Activated effector memory CD4-positive, alpha-beta T cell treated with Interleukin-2 at 50 U/mL for 16 hours (primary cell): Measurements from ENCODE around the gene CZIB.
A peak's percentile ranks its signal among the peaks of the same experiment; 100 is the strongest.
"Not testable (repeated sequence)": the region's sequence is repeated elsewhere in the genome, so short reads cannot be mapped to it uniquely, and the experiment has no call there.

Source experiments
- DNase-seq: peaks from one replicate; pipeline ENCODE4 v3.0.0-alpha.2; 2020

The CZIB gene

DNA sequence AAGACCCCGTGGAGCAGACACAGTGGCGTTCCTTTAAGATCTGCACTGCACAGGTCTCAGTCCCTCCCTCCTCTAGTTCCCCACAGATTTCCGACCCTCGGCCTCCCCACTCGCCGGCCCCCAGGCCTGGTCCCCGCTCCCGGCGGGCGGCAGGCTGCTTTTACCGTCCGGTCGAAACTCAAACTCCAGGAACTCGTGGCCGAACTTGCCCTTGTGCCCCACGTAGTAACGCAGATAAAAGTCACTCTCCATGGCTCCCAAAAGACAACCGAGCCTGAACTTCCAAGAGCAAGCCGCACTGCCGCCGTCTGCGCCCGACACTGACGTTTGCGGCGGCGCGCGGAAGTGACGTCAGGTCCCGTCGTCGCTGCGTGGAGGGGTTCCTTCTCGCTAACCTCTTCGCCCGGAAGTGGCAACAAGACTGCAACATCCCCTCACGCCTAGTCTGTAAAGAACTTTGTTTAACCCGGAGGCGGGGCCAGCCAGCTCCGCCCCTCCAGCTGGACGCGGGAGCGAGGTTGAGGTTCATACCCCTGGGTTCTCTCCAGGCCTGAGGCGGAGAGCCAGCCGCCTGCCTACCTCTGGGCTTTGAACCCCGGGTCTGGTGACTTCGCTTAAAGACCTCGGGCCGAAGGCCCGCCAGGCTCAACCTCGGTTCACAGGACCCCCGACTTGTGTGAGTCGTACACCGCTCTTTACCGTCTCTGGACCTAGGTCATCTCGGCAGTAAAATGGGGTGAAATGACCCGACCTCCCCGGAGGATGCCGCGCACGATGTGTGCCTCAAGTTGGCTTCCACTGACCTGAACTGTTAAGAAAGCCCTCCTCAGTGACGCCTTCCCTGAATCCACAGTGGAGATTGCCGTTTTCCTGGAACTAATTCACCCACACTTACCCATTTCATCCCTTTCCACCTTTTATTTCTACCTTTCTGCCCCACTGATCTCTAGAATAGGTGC lies 18.0 kb upstream of the CZIB start, which contains the start of gene MAGOH:
TSS of gene MAGOH (minus strand) at position 322 of the 959 bp plus-strand sequence. CDS start at position 252, 70 bp downstream.
- DNase-seq, result peak; percentile 89

DNA sequence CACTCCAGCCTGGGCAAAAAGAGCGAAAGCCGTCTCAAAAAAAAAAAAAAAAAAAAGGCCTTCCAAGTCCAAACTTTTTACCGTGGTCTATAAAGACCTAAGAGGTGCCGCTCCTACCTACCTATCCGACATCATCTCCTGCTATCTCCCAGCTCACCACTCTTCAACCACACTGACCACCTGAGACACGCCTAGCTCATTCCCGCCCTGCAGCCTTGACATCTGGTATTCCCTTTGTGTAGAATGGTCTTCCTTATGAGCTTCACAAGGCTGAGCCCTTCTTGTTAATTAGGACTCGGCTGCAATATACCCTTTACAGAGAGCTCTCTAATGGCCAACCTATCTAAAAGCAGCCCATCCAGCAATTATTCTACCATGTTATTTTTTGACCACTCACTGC lies 17.2 kb upstream of the CZIB start:
- DNase-seq, result no peak

DNA sequence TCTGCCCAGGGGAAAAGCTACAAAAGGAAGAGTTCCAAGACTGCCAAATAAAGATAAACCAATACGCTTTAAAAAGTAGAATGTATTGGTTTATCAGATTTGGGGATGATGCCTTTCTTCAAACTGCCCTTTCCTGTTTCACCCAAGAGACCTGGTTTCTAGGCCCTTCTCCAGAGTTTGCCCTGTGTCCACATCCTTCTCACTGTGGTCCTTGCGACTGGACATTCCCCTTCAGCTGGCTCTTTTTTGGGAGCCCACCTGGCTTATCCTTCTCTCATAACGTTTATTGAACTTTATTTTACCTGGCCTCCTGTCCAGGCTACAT lies 490 bp upstream of the CZIB start:
- DNase-seq, result no peak

DNA sequence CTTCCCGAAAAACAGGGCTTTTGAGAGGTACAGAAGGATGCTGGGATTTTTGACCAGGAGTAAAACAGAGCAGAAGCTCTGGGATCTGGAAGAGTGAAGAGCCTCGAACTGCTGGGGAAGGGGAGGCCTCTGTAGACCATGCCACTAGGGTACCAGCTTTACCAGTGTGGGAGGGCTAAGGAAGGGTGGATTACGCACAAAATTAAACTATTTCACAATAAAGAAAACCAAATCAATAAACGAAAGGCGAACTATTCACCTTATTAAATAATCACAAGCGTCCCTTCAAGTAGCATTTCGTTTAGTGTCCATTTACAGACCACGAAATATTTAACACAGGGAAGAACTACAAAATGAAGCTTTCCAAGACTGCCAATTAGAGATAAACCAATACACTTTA lies 723 bp downstream of the CZIB start:
- DNase-seq, result no peak

DNA sequence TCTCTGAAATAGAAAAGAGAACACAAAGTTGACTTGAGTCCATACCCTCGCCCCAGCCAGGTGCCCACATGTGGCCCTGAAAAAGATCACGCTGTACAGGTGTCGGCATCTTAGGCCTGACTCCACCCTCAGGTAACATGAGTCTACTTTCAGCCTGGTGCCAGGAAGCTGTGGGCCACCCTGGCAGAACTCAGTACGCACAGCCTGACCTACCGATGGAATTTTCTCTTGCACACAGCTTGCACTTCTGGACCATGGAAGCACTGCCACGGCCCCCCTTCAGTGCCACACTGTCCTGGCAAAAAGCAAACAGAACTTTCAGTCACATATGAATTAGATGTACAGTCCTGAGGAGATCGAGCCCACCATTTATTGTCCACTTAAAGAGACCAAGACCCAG lies 2.2 kb downstream of the CZIB start:
- DNase-seq, result no peak

DNA sequence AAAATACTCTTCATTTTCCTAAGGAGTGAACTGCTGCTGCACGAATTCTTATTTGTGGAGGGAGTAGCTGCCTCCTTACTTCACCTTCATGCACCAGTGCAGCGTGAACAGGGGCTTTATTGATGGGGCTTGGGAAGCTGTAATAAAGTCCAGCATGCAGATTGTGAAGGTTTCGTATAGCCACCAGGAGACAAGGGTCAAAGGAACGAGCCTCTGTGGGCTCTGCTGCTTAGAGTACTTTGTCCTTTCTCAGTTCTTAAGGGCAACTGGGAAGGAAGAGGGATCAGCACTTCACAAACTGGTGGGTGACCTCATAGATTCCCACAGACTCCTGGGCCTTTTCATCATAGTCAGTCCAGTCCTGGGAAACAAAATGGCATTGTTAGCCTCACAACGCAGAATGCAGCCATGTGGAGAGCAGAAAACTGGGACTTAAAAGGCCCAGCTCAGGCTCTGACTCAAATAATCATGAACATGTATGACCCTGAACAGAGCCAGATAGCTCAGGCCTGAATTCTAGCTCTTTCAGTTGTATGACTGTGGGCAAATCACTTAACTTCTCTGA lies 6.0 kb downstream of the CZIB start:
- DNase-seq, result no peak

DNA sequence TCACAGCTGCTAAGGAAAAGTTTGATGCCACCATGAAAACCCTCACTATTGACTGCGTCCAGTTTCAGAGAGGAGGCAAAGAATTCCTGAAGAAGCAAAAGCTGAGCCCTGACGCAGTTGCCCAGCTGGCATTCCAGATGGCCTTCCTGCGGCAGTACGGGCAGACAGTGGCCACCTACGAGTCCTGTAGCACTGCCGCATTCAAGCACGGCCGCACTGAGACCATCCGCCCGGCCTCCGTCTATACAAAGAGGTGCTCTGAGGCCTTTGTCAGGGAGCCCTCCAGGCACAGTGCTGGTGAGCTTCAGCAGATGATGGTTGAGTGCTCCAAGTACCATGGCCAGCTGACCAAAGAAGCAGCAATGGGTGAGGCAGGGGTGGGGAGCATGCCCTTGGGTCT lies 9.5 kb downstream of the CZIB start:
- no peak for DNase-seq

DNA sequence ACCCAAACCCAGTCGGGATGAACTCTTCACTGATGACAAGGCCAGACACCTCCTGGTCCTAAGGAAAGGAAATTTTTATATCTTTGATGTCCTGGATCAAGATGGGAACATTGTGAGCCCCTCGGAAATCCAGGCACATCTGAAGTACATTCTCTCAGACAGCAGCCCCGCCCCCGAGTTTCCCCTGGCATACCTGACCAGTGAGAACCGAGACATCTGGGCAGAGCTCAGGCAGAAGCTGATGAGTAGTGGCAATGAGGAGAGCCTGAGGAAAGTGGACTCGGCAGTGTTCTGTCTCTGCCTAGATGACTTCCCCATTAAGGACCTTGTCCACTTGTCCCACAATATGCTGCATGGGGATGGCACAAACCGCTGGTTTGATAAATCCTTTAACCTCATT lies 10.1 kb downstream of the CZIB start:
- no peak for DNase-seq

DNA sequence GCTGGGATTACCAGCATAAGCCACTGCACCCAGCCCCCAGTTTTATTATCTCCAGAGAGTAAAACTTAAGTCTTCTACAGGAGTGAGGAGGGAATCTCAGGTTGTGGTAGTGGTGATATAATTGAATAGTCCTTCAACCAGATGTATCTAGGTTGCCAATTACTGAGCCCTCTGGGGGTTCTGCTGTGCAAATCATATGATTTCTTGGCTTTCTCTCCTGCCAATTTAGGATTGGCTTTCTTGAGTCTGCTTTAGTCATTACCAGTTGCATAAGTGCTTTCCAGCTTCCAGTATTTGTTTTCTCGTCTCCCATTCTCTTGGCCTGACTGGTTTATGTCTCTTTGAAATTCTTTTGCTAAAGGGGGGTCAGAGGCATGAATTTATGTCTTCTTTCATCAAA lies 12.7 kb downstream of the CZIB start:
- DNase-seq, result no peak

DNA sequence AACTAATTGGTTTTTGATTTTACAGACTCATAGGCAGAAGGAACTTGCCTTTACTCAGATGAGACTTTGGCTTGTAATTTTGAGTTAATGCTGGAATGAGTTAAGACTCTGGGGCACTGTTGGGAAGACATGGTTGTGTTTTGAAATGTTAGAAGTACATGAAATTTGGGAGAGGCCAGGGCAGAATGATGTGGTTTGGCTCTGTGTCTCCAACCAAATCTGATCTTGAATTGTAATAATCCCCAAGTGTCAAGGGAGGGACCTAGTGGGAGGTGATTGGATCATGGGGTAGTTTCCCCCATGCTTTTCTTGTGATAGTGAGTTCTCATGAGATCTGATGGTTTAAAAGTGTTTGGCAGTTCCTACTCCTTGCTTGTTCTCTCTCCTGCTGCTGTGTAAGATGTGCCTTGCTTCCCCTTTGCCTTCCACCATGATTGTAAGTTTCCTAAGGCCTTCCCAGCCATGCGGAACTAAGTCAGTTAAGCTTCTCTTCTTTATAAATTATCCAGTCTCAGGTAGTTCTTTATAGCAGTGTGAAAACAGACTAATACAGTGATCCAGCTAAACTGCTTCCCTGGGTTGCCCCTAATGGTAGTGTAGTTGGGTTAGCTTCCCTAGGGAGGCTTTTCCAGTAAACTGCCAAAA lies 13.6 kb downstream of the CZIB start:
- DNase-seq, result no peak

DNA sequence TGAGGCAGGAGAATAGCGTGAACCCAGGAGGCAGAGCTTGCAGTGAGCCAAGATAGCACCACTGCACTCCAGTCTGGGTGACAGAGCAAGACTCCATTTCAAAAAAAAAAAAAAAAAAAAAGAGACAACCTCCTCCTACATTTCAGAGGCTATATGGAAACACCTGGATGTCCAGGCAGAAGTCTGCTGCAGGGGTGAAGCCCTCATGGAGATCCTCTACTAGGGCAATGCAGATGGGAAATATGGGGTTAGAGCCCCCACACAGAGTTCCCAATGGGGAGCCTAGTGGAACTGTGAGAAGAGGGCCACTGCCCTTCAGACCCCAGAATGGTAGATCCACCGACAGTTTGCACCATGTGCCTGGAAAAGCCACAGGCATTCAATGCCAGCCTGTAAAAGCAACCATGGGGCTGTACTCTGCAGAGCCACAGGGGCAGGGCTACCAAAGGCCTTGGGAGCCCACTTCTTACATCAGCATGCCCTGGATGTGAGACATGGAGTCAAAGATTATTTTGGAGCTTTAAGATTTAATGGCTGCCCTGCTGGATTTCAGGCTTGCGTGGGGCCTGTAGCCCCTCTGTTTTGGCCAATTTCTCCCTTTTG lies 14.2 kb downstream of the CZIB start:
- DNase-seq, result not testable (repeated sequence)

DNA sequence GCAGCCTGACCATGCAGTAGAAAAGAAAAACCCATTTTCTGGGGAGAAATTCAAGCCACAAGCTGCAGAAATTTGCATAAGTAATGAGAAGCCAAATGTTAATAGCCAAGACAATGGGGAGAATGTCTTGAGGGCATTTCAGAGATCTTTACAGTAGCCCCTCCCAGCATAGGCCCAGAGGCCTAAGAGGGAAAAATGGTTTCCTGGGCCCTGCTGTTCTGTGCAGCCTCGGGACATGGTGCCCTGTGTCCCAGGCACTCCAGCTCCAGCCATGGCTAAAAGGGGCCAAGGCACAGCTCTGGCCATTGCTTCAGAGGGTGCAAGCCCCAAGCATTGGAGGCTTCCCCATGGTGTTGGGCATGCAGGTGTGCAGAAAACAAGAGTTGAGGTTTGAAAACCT lies 14.9 kb downstream of the CZIB start:
- not testable (repeated sequence) for DNase-seq

DNA sequence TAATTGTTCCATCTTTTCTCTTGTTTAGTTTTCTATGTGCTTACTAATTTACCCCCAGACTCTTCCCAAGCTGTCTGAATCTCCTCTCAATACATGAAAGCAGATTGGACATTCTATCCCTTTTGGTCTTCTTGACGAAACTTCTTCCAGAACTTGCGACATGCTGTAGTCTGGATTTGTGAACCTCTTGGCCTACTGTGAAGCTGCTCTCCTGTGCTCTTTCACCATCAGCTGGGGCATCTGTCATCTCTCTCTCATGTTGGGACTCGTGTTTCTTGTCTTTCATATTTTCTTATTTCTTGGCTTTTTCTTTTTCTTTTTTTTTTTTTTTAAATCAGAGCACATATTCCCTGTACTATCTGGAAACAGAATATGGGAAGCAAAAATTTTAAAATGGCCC lies 17.0 kb downstream of the CZIB start:
- DNase-seq, result no peak

DNA sequence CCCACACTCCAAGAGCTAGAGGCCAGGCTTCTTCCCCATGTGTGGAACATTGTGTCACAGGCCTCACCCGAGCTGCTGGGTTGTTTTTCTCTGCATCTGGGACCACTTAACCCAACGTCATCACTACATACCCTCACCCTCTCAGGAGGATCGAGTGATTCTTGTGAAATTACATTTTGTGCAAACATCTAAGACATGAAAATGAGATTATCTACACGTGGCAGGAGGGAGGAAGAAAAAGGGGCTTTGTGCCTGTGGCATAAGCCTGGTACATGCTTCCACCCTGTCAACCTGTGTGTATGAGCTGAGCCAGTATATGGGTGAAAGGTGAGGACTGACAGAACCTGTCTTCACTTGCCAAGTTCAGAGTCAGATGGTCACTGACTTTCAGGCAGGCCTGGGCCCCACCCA lies 22.2 kb downstream of the CZIB start:
- DNase-seq, result no peak

DNA sequence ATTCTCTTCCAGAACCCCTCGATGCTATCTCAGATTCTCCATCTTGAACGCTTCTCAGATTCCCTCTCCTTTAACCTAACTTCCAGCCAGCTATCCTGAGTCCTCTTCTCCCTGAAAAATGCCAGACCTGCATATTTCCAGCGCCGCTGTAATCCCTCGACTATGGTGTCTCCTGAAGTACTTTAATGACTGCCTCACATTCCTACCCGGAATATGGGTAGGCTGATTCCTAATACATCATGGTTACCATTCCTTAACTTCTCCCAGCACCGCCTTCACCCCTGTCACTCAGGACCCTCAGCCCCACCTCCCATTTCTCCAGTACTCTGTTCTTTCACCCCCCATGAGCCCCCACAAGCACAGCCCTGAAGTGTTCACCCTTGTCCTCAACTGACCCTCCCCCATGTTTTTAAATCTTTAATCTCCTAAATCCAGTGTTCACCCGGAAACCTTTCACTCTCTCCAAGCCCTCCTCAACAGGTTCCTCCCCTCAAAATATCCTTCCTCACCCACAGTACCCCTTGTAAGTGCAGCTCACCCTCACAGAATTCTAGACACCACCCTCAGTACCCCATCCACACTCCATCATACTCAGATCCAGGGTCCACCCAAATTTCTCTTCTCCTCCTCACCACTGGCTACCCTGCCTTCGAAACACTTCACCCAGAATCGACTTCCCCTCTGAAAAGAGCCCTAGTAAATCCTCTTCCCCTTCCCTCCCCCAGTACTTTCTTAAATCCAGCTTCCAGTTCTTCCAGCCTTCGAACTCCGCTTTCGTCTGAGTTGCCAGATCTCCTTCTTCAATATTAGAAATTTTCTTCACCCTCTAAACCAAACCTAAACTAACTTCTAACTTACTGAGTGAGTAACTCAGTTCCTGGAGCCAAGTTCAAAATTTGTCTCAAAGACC lies 22.9 kb downstream of the CZIB start:
- no peak for DNase-seq

DNA sequence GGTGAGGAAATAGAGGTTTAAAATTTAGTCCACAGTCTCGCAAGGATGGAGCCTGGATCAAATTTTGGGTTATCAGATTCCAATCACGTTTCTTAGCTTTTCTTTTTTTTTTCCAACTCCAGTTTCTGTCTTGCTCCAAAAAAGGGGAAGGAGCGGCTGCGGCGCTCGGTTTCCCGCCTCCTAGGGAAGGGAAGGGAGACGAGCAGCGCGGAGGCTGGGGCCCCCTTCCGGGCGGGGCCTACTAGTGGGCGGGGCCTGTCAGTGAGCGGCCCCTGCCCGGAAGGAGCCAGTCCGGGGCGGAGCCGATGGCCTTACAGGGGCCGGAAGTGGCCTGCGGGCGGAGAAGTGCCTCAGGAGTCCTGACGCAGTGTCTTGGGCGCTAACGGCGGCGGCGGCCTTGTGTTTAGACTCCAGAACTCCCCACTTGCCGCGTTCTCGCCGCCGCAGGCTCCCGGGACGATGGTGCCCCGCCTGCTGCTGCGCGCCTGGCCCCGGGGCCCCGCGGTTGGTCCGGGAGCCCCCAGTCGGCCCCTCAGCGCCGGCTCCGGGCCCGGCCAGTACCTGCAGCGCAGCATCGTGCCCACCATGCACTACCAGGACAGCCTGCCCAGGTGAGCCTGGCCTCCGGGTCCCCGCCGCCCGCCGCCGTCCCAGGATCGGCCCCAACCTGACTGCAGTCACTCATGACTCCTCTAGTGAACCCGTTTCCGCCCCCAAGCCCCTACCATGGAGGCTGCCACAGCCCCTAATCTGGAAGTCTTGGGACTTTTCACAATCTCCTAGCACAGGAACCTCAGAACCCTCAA lies 23.7 kb downstream of the CZIB start, which contains the start of gene CPT2:
TSS of gene CPT2 (plus strand) at position 340 of the 806 bp plus-strand sequence. CDS start at position 460, 120 bp downstream.
- peak; percentile 86 for DNase-seq

DNA sequence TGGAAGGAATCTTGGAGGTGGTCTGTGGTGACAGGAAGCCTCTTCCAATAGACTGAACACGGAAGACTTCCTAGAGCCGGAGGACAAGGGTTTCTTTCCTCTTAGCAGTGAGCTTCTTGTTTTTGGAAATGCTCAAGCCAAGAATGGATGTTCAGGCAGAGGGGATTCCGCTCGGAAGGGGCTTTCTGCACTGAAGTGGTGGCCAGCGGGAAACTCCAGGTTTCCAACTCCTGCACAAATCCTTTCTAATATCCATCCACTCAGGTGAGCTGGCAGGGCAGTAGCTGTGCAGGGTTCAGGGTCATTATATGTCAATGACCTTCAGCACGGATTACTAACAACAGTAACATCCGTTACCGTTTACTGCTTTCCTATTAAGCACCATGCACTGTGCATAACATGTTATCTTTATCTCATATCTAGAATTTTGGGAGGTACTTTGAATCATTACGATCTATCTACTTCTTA lies 24.4 kb downstream of the CZIB start:
- no peak for DNase-seq

DNA sequence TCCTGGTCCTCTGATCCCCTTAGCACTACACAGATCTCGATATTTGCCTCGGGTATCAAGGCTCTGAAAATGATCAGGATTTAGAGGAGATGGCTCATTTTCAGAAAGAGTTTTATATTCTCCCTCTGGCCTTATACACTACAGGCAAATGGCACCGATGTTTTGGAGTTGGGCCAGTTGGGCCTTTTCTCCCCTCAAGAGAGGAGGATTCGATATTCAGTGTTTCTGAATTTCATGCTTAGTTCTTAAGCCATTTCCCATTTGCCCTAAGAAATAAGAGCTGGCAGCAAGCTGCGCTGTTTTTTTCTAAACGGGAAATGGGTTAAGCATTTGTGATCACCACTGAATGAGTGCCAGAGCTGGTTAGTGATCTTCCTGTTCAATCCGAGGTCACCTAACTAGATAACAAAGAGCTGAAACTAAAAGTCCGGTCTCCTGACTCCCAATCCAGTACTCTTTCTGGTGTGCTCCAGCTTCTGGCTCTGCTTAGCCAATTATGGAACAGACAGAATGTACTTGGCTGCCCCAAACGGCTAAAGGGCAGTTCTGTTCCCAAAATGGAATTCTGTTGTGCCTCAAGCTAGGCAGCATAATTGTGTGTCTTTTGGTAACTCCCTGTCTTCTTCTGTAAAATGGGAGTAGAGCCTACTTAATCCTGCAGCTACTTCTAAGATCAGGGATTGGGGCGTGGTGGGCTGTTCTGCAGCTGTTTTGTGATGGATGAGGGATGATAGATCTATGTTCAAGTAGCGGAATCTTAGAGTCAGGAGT lies 25.0 kb downstream of the CZIB start:
- no peak for DNase-seq

DNA sequence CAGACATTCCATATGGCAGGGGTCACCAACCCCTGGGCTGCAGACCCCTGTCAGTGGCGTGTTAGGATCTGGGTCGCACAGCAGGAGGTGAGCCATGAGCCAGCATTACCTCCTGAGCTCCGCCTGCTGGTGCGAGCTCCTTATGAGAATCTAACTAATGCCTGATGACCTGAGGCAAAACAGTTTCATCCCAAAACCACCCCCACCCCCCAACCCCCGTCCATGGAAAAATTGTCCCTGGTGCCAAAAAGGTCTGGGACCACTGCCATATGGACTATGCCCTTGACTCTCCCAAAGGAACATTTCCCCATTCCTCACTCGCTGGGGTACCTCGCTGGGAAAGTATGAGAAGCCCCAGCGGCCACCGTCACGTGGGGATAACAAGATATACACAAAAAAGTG lies 30.2 kb downstream of the CZIB start:
- no peak for DNase-seq

DNA sequence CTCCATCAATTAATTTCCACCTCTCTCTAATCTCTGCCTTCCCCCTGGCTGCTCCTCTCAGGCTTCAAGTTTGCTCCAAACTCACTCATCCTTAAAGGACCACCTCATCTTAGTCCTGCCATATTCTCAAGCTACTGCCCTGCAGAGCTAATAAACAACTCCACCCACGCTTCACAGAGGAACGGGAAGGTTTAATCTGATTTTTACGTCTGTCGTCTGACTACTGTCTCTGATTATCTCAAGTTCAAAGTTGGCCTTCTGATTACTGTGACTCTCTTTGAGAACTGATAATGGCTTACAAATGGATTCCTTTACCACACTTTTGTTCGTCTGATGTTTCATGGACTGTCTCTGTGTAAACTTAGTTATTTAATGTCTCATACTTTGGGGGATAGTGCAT lies 31.4 kb downstream of the CZIB start:
- no peak for DNase-seq

DNA sequence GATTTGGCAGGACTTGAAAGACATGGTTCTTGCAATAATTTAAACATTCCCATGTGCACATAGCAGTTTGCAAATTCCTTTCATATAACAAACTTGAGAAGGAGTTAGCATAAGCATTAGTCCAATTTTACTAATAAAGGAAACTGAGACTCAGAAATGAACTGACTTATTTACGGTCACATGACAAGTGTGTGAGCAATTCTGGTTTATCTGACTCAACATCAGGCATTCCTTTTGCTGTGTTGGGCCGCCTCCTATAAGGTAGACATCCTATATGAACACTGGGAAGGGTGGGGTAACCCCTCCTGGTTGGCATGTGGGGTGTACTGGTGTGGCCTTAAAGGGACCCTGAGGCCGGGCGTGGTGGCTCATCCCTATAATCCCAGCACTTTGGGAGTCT lies 32.3 kb downstream of the CZIB start:
- no peak for DNase-seq
